Measurements from ENCODE around the gene SEPTIN1. TPM values are rescaled to one million over a fixed set of nuclear protein-coding genes. Genes with fewer than 3 reads are reported as not detected.

SEPTIN1 gene
- total and polyA plus RNA-seq, 2 of the 4 experiments (the other 2 are of a cell fraction), result 0.24 TPM; not detected in 1

GRCh38 chr16:30350134-30350871 is 32.1 kb downstream of the SEPTIN1 start:
- ChIA-PET CTCF (interaction anchor here (0.7 kb wide), 1 partner anchor 9 kb away, joined by 4 read pairs; no protein-coding TSS in a partner anchor), POLR2A (ENCODE audit: unreplicated experiment) (interaction anchor here (0.6 kb wide), 1 partner anchor 9 kb away, joined by 4 read pairs; no protein-coding TSS in a partner anchor)
- H3K36me3 ChIP-seq (ENCODE audit: control insufficient read depth, insufficient read depth, low read length), result peaks cover 27% of the 10 kb centered on the region
- H4K91ac ChIP-seq (ENCODE audit: insufficient read depth, low read depth, low read length), result no peak overlapping the region
- H3K4me1 ChIP-seq (ENCODE audit: control insufficient read depth, insufficient read depth, low read length), result peaks cover 3% of the 10 kb centered on the region; the same call in 1 of the 2 replicates
- H2AK9ac ChIP-seq (replicated peaks; ENCODE audit: low read depth, low read length, poor library complexity), result no peak overlapping the region
- H3K4me3 ChIP-seq (ENCODE audit: insufficient read depth, low read depth, low read length), result no peak overlapping the region
- dilution Hi-C loops (cut with HindIII; ENCODE audit: low sequenced_read_pairs, unreplicated experiment) (no loop called here), in situ Hi-C loops (cut with MboI; ENCODE audit: low sequenced_read_pairs) (no loop called here), intact Hi-C loops (cut with micrococcal nuclease) (no loop called here)
- H2BK5ac ChIP-seq (ENCODE audit: low read depth, low read length, poor library complexity, severe bottlenecking), result no peak overlapping the region
- no peak overlapping the region for H2AFZ ChIP-seq (replicated peaks; ENCODE audit: low read length, poor library complexity)
- H2AK5ac ChIP-seq (ENCODE audit: low read depth, low read length), result no peak overlapping the region
- peaks cover 0 to 56% of the 10 kb centered on the region in 2 experiments; a peak in 2 of 4 replicates for H3K79me1 ChIP-seq (ENCODE audit: low read depth in 1 of 2, low read length in 2 of 2)
- peaks cover 2% of the 10 kb centered on the region; the same call in 1 of the 2 replicates for H3K9me1 ChIP-seq (ENCODE audit: insufficient read depth, low read length)
- DNase-seq, result no peak
- H3K18ac ChIP-seq (ENCODE audit: low read depth, low read length), result no peak overlapping the region
- WGBS, 2 experiments (ENCODE audit: extremely low coverage in 2 of 2, insufficient read length in 1 of 2), result no CpG with 5 or more reads among the region's 3 CpGs
- no peak overlapping the region for H2BK120ac ChIP-seq (ENCODE audit: low read depth, low read length)
- no peak overlapping the region for H3K4ac ChIP-seq (ENCODE audit: low read depth, low read length)
- no peak overlapping the region for H3K14ac ChIP-seq (replicated peaks; ENCODE audit: low read depth, low read length)
- no peak for ATAC-seq (ENCODE audit: low read depth)
- H3K4me2 ChIP-seq (ENCODE audit: low read depth, low read length), result no peak overlapping the region
- no peak for TF ChIP-seq POLR2A (IDR thresholded peaks at IDR 0.05; ENCODE audit: low read depth, low read length)
- no peak for TF ChIP-seq RFX5 (IDR thresholded peaks at IDR 0.05; ENCODE audit: low read depth, low read length)
- H3K27ac ChIP-seq (ENCODE audit: insufficient read depth, low read length), result no peak overlapping the region
- BruUV-seq (replicated peaks), result no TSS peak
- no peak overlapping the region for H2BK15ac ChIP-seq (ENCODE audit: low read depth, low read length)
- H3K27me3 ChIP-seq (ENCODE audit: control insufficient read depth, insufficient read depth, low read length), result no peaks in the 10 kb centered on the region
- H3K56ac ChIP-seq (ENCODE audit: extremely low read depth, insufficient read depth, low read length), result no peak overlapping the region
- H4K5ac ChIP-seq (ENCODE audit: low read depth, low read length), result no peak overlapping the region
- no peak overlapping the region for H4K8ac ChIP-seq (ENCODE audit: low read depth in 2 of 2, low read length in 2 of 2)
- no peaks in the 10 kb centered on the region for H3K9me3 ChIP-seq (ENCODE audit: control insufficient read depth, insufficient read depth, low read length)
- H2BK20ac ChIP-seq (ENCODE audit: low read depth, low read length), result no peak overlapping the region
- H3K9ac ChIP-seq (ENCODE audit: low read depth, low read length), result no peak overlapping the region
- no peak overlapping the region for H3K23ac ChIP-seq (ENCODE audit: low read depth, low read length)
- H4K20me1 ChIP-seq (ENCODE audit: insufficient read depth, low read length), result peaks cover 17% of the 10 kb centered on the region; the same call in 1 of the 2 replicates

Data from IMR-90 (cell line).